ENCODE measurements around the gene ZNF385B. TPM values are rescaled to one million over a fixed set of nuclear protein-coding genes. Genes with fewer than 3 reads are reported as not detected.

Gene ZNF385B
- total and polyA plus RNA-seq, 9 donors: 4.8 to 20.9 (median 9.1) TPM

DNA sequence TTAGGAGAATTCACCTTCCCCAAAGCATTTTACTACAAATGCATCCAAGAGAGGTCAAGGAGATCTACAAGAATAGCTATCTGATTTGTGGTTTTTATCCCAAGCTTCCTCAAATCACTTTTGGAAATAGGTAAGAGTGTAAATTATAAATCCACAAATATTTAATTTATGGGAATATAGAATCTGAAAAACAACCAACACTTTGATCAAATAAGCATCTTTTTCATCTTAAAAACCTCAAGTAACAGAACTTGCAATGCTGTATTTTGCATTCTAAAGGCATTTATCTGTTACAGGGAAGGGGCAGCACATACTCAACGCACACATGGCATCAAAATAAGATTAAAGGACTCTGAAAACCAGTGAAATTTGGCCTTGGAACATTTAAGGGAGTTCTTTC, 1.9 kb downstream of the ZNF385B start:
- intact Hi-C loops (cut with DNase I): no loop called here
- Histone ChIP-seq H3K27ac (no peak overlapping the region), H3K36me3 (no peaks in the 10 kb centered on the region), H3K4me1 (ENCODE audit: insufficient read depth) (peaks cover 4% of the 10 kb centered on the region), H3K4me3 (no peak overlapping the region), H3K9me3 (no peaks in the 10 kb centered on the region), H3K27me3 (no peaks in the 10 kb centered on the region)
- no peak for DNase-seq
- TF ChIP-seq EP300 (IDR thresholded peaks at IDR 0.05): no peak
- 56 to 70% (median 56%) methylated on average over 1 of the region's 1 CpG for WGBS, 3 donors

DNA sequence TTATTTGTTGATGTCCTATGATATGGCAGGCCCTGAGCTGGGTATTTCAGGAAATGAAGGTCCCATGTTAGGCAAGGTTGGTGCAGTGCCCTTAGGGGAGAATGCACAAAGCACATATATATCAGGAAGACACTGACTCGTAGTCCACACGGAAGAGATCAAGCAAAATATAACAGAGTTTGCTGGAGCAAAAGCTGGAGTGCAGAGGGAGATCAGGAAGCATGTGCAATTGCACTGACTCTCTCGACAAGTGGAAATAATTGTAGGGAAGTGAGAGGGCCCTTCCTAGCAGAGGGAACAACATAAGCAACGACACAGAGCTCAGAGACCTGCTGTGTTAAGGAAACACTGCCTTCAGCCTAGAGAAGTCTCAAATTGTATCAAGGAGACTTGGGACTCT, 4.2 kb downstream of the ZNF385B start:
- intact Hi-C loops (cut with DNase I): no loop called here

DNA sequence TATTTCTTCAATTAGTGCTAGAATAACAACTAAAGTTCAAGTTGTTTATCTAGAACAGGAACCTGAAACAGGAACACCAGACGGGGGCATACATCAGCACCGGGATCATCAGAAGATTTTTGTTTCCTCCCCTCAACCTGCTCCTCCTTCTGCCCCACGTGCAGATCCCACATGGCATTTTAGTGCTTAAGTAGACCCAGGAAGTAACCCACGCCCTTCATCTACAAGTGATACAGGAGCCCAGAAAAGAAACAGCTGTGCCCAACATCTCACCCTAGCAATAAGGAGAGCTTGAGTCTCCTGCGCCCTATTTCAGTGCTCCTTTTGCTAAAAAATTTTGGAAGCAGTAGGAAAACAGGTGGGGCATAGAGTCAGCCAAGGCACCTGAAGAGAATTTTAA, 5.2 kb downstream of the ZNF385B start:
- TF ChIP-seq POLR2A (IDR thresholded peaks at IDR 0.05): no peak
- TF ChIP-seq, protein P1, sequence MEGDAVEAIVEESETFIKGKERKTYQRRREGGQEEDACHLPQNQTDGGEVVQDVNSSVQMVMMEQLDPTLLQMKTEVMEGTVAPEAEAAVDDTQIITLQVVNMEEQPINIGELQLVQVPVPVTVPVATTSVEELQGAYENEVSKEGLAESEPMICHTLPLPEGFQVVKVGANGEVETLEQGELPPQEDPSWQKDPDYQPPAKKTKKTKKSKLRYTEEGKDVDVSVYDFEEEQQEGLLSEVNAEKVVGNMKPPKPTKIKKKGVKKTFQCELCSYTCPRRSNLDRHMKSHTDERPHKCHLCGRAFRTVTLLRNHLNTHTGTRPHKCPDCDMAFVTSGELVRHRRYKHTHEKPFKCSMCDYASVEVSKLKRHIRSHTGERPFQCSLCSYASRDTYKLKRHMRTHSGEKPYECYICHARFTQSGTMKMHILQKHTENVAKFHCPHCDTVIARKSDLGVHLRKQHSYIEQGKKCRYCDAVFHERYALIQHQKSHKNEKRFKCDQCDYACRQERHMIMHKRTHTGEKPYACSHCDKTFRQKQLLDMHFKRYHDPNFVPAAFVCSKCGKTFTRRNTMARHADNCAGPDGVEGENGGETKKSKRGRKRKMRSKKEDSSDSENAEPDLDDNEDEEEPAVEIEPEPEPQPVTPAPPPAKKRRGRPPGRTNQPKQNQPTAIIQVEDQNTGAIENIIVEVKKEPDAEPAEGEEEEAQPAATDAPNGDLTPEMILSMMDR (IDR thresholded peaks at IDR 0.05): no peak
- no peak for TF ChIP-seq EP300 (IDR thresholded peaks at IDR 0.05)
- Histone ChIP-seq H3K4me1 (ENCODE audit: insufficient read depth) (peaks cover 4% of the 10 kb centered on the region), H3K4me3 (no peak overlapping the region), H3K27me3 (no peaks in the 10 kb centered on the region), H3K9me3 (no peaks in the 10 kb centered on the region), H3K36me3 (no peaks in the 10 kb centered on the region), H3K27ac (no peak overlapping the region)
- intact Hi-C loops (cut with DNase I): no loop called here
- 30 to 41% (median 38%) methylated on average over 5 of the region's 5 CpGs for WGBS, 3 donors
- DNase-seq: no peak

More for the DNA sequence above, 4.2 kb downstream of the ZNF385B start:
- H3K9me3 ChIP-seq: no peaks in the 10 kb centered on the region
- no peaks in the 10 kb centered on the region for H3K36me3 ChIP-seq
- peaks cover 4% of the 10 kb centered on the region for H3K4me1 ChIP-seq (ENCODE audit: insufficient read depth)
- H3K4me3 ChIP-seq: no peak overlapping the region
- DNase-seq: no peak
- 79 to 84% (median 84%) methylated on average over 4 of the region's 4 CpGs for WGBS, 3 donors
- no peaks in the 10 kb centered on the region for H3K27me3 ChIP-seq
- TF ChIP-seq EP300 (IDR thresholded peaks at IDR 0.05): no peak
- TF ChIP-seq, protein P1 (IDR thresholded peaks at IDR 0.05): no peak
- no peak for TF ChIP-seq POLR2A (IDR thresholded peaks at IDR 0.05)
- no peak overlapping the region for H3K27ac ChIP-seq

DNA sequence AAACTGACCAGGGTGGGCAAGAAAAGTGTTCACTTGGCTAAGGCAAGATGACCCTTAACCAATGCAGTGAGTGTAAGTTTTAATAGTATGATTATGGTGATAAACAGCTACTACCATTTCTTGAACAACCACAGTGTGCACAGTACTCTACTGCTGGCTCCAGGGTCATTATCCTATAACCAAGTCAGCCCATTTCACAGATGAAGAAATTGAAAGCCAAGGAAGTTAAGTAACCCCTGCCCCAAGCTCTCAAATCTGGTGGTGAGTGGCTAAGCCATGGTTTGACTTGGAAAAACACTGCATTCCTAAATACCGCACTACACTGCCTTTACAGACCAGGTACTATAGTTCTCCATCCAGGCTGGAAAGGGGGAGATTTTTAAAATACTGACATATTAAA, 5.7 kb downstream of the ZNF385B start:
- peaks cover 4% of the 10 kb centered on the region for H3K4me1 ChIP-seq (ENCODE audit: insufficient read depth)
- no peaks in the 10 kb centered on the region for H3K9me3 ChIP-seq
- no peak overlapping the region for H3K27ac ChIP-seq
- TF ChIP-seq POLR2A (IDR thresholded peaks at IDR 0.05) (no peak), EP300 (IDR thresholded peaks at IDR 0.05) (no peak)
- TF ChIP-seq, protein P1 (IDR thresholded peaks at IDR 0.05): no peak
- 90 to 94% (median 92%) methylated on average over 1 of the region's 1 CpG for WGBS, 3 donors
- intact Hi-C loops (cut with DNase I): no loop called here
- no peak overlapping the region for H3K4me3 ChIP-seq
- H3K27me3 ChIP-seq: no peaks in the 10 kb centered on the region
- no peaks in the 10 kb centered on the region for H3K36me3 ChIP-seq
- DNase-seq: no peak

DNA sequence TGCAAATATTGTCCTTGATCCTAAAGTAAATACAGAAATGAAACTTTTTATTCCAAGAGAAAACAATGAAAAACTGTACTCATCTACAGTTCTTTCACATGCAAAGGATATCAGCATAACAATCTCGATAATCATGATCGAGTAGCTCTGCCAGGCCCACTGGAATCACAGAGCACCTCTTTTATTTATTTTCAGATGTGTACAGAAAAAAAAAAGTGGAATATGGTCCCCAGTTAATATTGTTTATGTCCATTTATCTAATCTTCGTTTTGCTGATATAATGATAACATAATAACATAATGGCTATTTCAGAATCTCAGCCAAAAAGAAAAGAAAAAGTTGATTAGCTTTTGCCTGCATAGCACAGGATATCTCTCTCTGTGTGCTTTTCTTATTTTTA, 6.5 kb downstream of the ZNF385B start:
- Histone ChIP-seq H3K27me3 (no peaks in the 10 kb centered on the region), H3K36me3 (no peaks in the 10 kb centered on the region), H3K4me1 (ENCODE audit: insufficient read depth) (no peaks in the 10 kb centered on the region), H3K9me3 (no peaks in the 10 kb centered on the region), H3K4me3 (no peak overlapping the region), H3K27ac (no peak overlapping the region)
- intact Hi-C loops (cut with DNase I): no loop called here
- TF ChIP-seq EP300 (IDR thresholded peaks at IDR 0.05): no peak
- no peak for TF ChIP-seq POLR2A (IDR thresholded peaks at IDR 0.05)
- TF ChIP-seq, protein P1 (IDR thresholded peaks at IDR 0.05): no peak
- WGBS, 3 donors: 58 to 71% (median 71%) methylated on average over 3 of the region's 3 CpGs
- DNase-seq: no peak

All from ovary (tissue), 9 donors.